Measurements from ENCODE around the gene CD68.

Gene CD68

GRCh38 chr17:7549401-7550055, 29.9 kb upstream of the CD68 start:
- Histone ChIP-seq H3K27me3 (no peaks in the 10 kb centered on the region), H3K4me1 (peaks cover 59 to 75% (median 71%) of the 10 kb centered on the region in 10 experiments), H3K9me3 (replicated peaks in 1 of 11) (no peaks in the 10 kb centered on the region), H3K4me3 (peak overlapping the region; percentile 50 to 80 (median 68); a peak in 19 of 20 replicates), H3K9ac (peak overlapping the region; percentile 68 to 88 (median 77); a peak in 21 of 22 replicates), H3K4me2 (peak overlapping the region; percentile 85 to 99 (median 95)), H4K20me1 (no peaks in the 10 kb centered on the region), H3K36me3 (no peaks in the 10 kb centered on the region; a peak in 1 of 22 replicates), H3K27ac (peak overlapping the region; percentile 60 to 92 (median 87))
- TF ChIP-seq Cebpa-rat (IDR thresholded peaks at IDR 0.05), result no peak

DNA sequence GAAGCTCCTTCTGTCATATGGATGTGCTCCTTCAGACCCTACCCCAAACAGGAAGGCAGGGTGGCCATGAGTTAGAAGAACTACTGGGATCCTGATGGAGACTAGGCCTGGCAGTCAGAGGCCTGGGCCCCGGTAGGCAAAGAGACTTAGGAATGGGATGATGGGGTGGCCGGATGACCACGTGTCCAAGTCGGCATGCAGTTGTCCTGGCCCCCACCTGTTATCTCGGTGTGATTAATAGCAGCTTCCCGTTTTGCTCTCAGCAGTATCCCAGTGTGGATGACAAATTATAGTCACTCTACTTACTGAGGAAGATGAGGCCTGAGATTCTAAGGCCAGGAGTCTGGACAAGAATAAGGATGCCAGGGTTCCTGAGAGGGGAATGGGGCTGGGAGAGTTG, 29.1 kb upstream of the CD68 start:
- no peaks in the 10 kb centered on the region for H3K9me3 ChIP-seq (replicated peaks in 1 of 11)
- H3K9ac ChIP-seq, result peak overlapping the region in 7 of 11 experiments; percentile 73 to 88 (median 77); a peak in 8 of 22 replicates
- no peaks in the 10 kb centered on the region for H4K20me1 ChIP-seq
- H3K36me3 ChIP-seq, result no peaks in the 10 kb centered on the region; a peak in 1 of 22 replicates
- H3K27ac ChIP-seq, result peak overlapping the region; percentile 71 to 92 (median 87); a peak in 19 of 22 replicates
- H3K4me3 ChIP-seq, result peak overlapping the region in 6 of 10 experiments; percentile 66 to 80 (median 74); a peak in 11 of 20 replicates
- H3K4me2 ChIP-seq, result peak overlapping the region; percentile 85 to 99 (median 95)
- no peaks in the 10 kb centered on the region for H3K27me3 ChIP-seq
- TF ChIP-seq Cebpa-rat (IDR thresholded peaks at IDR 0.05), result no peak
- peaks cover 67 to 83% (median 76%) of the 10 kb centered on the region in 10 experiments for H3K4me1 ChIP-seq

DNA sequence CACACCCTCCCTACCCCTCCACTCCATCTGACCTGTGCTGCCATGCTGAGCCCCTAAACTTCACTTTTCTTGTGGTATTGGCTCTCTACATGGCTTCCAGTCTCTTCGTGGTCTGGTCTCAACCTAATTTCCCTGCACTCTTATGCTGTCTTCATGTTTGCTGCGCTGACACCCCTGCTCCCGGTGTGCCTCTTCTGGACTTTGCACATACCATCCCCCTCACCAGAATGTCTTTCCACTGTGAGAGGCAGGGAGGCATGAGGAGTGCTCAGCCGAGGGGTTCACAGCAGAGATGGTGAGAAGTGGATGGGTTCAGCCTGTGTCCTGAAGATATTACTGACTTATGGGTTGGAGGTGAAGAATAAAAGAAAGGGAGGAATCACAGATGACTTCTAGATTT, 28.0 kb upstream of the CD68 start:
- H3K4me3 ChIP-seq, result no peak overlapping the region; a peak in 1 of 20 replicates
- H4K20me1 ChIP-seq, result no peaks in the 10 kb centered on the region
- TF ChIP-seq Cebpa-rat (IDR thresholded peaks at IDR 0.05), result no peak
- no peaks in the 10 kb centered on the region for H3K27me3 ChIP-seq
- peak overlapping the region; percentile 12 to 88 (median 78); a peak in 16 of 22 replicates for H3K9ac ChIP-seq
- H3K4me1 ChIP-seq, result peaks cover 71 to 93% (median 83%) of the 10 kb centered on the region in 10 experiments
- H3K4me2 ChIP-seq, result peak overlapping the region; percentile 85 to 99 (median 95)
- peak overlapping the region; percentile 71 to 92 (median 87); a peak in 21 of 22 replicates for H3K27ac ChIP-seq
- H3K9me3 ChIP-seq (replicated peaks in 1 of 11), result no peaks in the 10 kb centered on the region
- H3K36me3 ChIP-seq, result no peaks in the 10 kb centered on the region; a peak in 1 of 22 replicates

DNA sequence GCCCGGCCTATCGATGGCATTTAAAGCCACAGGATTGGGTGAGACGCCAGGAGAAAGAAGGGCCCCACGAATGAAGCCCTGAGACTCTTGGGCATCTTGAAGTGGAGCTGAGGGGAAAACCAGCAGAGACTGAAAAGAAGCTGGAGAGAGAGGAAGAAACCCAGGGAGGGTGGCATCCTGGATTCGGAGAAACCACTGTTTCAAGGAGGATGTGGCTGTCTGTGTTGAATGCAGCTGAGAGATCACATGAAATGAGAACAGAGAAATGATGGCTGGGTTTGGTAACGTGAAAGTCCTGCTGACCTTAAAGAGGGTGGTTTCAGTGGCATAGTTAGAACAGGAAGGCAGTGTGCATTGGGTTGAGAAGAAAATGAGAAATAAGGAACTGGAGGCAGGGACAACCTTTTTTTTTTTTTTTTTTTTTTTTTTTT, 26.8 kb upstream of the CD68 start:
- H3K36me3 ChIP-seq, result peaks cover 0 to 6% (median 0%) of the 10 kb centered on the region in 11 experiments; a peak in 1 of 22 replicates
- no peaks in the 10 kb centered on the region for H4K20me1 ChIP-seq
- peak overlapping the region; percentile 71 to 92 (median 87) for H3K27ac ChIP-seq
- TF ChIP-seq Cebpa-rat (IDR thresholded peaks at IDR 0.05), result peak in 5 of 11 experiments; percentile 16 to 72 (median 35); a peak in 5 of 22 replicates
- H3K9me3 ChIP-seq (replicated peaks in 1 of 11), result no peaks in the 10 kb centered on the region
- no peaks in the 10 kb centered on the region for H3K27me3 ChIP-seq
- H3K9ac ChIP-seq, result peak overlapping the region; percentile 74 to 88 (median 78)
- peak overlapping the region; percentile 85 to 100 (median 95) for H3K4me2 ChIP-seq
- H3K4me3 ChIP-seq, result peak overlapping the region in 6 of 10 experiments; percentile 5 to 59 (median 34); a peak in 6 of 20 replicates
- peaks cover 71 to 97% (median 90%) of the 10 kb centered on the region in 10 experiments for H3K4me1 ChIP-seq

DNA sequence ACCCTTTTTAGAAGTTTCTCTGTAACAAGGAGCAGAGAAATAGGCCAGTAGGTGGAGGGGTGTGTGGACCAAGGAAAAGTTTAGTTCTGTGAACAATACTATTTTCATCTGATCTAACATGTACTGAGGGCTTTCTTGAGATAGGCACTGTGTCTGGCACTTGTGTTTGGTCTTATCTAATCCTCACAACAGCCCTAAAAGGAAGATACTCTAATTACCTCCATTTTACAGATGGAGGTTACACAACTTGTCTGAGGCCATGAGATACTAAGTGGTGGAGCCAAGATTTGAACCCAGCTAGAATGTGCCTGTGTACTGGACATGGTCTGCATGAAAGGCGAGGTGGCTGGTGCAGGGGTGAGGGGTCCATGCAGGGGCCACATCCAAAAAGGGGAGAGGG, 26.1 kb upstream of the CD68 start:
- Histone ChIP-seq H3K27me3 (no peaks in the 10 kb centered on the region), H3K36me3 (peaks cover 0 to 6% (median 0%) of the 10 kb centered on the region in 11 experiments; a peak in 1 of 22 replicates), H3K4me3 (peak overlapping the region in 9 of 10 experiments; percentile 3 to 59 (median 38); a peak in 12 of 20 replicates), H3K4me2 (peak overlapping the region; percentile 85 to 100 (median 95)), H3K4me1 (peaks cover 73 to 97% (median 92%) of the 10 kb centered on the region in 10 experiments), H3K9ac (peak overlapping the region; percentile 72 to 82 (median 76)), H3K27ac (peak overlapping the region; percentile 78 to 92 (median 87)), H3K9me3 (replicated peaks in 1 of 11) (no peaks in the 10 kb centered on the region), H4K20me1 (no peaks in the 10 kb centered on the region)
- no peak for TF ChIP-seq Cebpa-rat (IDR thresholded peaks at IDR 0.05)

DNA sequence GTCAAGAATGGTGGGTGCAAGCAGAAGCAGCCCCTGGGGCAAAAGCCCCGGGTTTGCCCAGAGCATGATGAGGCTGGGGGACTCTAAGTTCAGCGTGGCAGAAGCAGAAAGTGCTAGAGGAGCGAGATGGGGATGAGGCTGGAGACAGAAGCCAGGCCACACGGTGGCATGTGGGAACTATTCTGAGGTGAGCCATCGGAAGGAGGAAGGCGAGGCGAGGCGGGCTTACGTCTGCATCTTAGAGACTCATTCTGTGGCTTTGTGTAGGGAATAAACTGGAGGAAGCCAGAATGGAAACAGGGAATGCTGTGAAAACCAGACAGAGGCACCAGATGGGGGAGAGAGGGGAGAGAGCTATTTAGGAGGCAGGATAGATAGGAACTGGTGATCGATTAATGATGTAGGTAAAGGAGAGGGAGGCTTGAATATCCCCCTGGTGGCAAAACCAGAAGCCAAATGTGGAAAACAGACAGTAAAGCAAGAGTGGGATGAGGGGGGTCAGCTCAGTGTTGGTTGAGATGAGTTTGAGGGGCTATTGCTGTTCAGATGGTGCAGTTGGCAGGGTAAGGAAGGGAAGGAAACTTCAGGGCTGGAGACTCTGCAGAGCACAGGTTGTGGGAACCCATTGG, 24.0 kb upstream of the CD68 start:
- H3K9me3 ChIP-seq (replicated peaks in 1 of 11), result no peaks in the 10 kb centered on the region
- H3K4me2 ChIP-seq, result peak overlapping the region in 9 of 11 experiments; percentile 7 to 100 (median 95); a peak in 17 of 22 replicates
- peak overlapping the region in 7 of 11 experiments; percentile 7 to 85 (median 29); a peak in 12 of 22 replicates for H3K27ac ChIP-seq
- H3K4me1 ChIP-seq, result peaks cover 73 to 97% (median 83%) of the 10 kb centered on the region in 10 experiments
- H3K27me3 ChIP-seq, result no peaks in the 10 kb centered on the region
- H3K4me3 ChIP-seq, result no peak overlapping the region
- peaks cover 0 to 15% (median 0%) of the 10 kb centered on the region in 11 experiments; a peak in 7 of 22 replicates for H3K36me3 ChIP-seq
- H3K9ac ChIP-seq, result peak overlapping the region in 2 of 11 experiments; percentile 1 to 2; a peak in 2 of 22 replicates
- H4K20me1 ChIP-seq, result no peaks in the 10 kb centered on the region
- no peak for TF ChIP-seq Cebpa-rat (IDR thresholded peaks at IDR 0.05)

GRCh38 chr17:7556627-7557026, 22.8 kb upstream of the CD68 start:
- H4K20me1 ChIP-seq, result peaks cover 0 to 10% (median 0%) of the 10 kb centered on the region in 11 experiments; a peak in 4 of 22 replicates
- H3K4me1 ChIP-seq, result peaks cover 62 to 91% (median 75%) of the 10 kb centered on the region in 10 experiments
- no peaks in the 10 kb centered on the region for H3K9me3 ChIP-seq (replicated peaks in 1 of 11)
- peak overlapping the region in 9 of 11 experiments; percentile 97 to 99 (median 99); a peak in 17 of 22 replicates for H3K27ac ChIP-seq
- H3K4me2 ChIP-seq, result peak overlapping the region in 9 of 11 experiments; percentile 90 to 100 (median 97); a peak in 17 of 22 replicates
- H3K27me3 ChIP-seq, result no peaks in the 10 kb centered on the region
- no peak for TF ChIP-seq Cebpa-rat (IDR thresholded peaks at IDR 0.05)
- H3K9ac ChIP-seq, result peak overlapping the region in 6 of 11 experiments; percentile 88 to 97 (median 93); a peak in 8 of 22 replicates
- peaks cover 0 to 26% (median 7%) of the 10 kb centered on the region in 11 experiments; a peak in 10 of 22 replicates for H3K36me3 ChIP-seq
- no peak overlapping the region for H3K4me3 ChIP-seq

DNA sequence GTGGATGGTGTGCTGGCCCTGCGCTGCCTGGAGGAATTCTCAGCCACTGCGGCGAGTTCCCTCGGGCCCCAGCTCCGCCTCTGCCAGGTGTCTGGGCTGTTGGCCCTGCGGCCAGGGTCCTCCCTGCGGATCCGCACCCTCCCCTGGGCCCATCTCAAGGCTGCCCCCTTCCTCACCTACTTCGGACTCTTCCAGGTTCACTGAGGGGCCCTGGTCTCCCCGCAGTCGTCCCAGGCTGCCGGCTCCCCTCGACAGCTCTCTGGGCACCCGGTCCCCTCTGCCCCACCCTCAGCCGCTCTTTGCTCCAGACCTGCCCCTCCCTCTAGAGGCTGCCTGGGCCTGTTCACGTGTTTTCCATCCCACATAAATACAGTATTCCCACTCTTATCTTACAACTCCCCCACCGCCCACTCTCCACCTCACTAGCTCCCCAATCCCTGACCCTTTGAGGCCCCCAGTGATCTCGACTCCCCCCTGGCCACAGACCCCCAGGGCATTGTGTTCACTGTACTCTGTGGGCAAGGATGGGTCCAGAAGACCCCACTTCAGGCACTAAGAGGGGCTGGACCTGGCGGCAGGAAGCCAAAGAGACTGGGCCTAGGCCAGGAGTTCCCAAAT, 22.2 kb upstream of the CD68 start:
- no peak for TF ChIP-seq Cebpa-rat (IDR thresholded peaks at IDR 0.05)
- H4K20me1 ChIP-seq, result peaks cover 0 to 10% (median 0%) of the 10 kb centered on the region in 11 experiments; a peak in 6 of 22 replicates
- H3K4me1 ChIP-seq, result peaks cover 56 to 84% (median 69%) of the 10 kb centered on the region in 10 experiments
- H3K27ac ChIP-seq, result peak overlapping the region; percentile 85 to 99 (median 97)
- no peaks in the 10 kb centered on the region for H3K9me3 ChIP-seq (replicated peaks in 1 of 11)
- H3K27me3 ChIP-seq, result no peaks in the 10 kb centered on the region
- H3K9ac ChIP-seq, result peak overlapping the region; percentile 88 to 98 (median 94)
- H3K36me3 ChIP-seq, result peaks cover 0 to 26% (median 7%) of the 10 kb centered on the region in 11 experiments; a peak in 10 of 22 replicates
- peak overlapping the region in 9 of 10 experiments; percentile 81 to 98 (median 86); a peak in 14 of 20 replicates for H3K4me3 ChIP-seq
- H3K4me2 ChIP-seq, result peak overlapping the region; percentile 90 to 100 (median 96)
